HepG2 (cell line): ENCODE measurements around the gene RB1.

Source experiments
- CBX5 ChIP-seq: sonication (generic); formaldehyde crosslinking; IDR thresholded peaks from 2 replicates; pipeline ENCODE4 v1.4.0; 2020; ENCODE audit warnings: missing genetic modification reagents, borderline replicate concordance
- KDM1A ChIP-seq: IDR thresholded peaks from 2 replicates; pipeline ENCODE4 v1.6.1; 2016; ENCODE audit warnings: missing compliant biosample characterization
- KDM2A ChIP-seq: sonication (generic); formaldehyde crosslinking; IDR thresholded peaks from 2 replicates; pipeline ENCODE4 v1.4.0; 2020; ENCODE audit warnings: low read depth, missing genetic modification reagents, borderline replicate concordance
- MZF1 ChIP-seq: sonication (generic); formaldehyde crosslinking; IDR thresholded peaks from 2 replicates; pipeline ENCODE4 v1.8.1; 2023; ENCODE audit warnings: mild to moderate bottlenecking, missing genetic modification reagents, borderline replicate concordance
- PHF20 ChIP-seq: sonication (generic); formaldehyde crosslinking; IDR thresholded peaks from 2 replicates; pipeline ENCODE4 v1.5.0; 2020; ENCODE audit warnings: mild to moderate bottlenecking, missing genetic modification reagents
- POLR2AphosphoS5 ChIP-seq: IDR thresholded peaks from 2 replicates; pipeline ENCODE4 v1.6.1; 2012; ENCODE audit warnings: low read depth, low read length
- RAD21 ChIP-seq: fragments of 450-650 bp; formaldehyde crosslinking; IDR thresholded peaks from 2 replicates; pipeline ENCODE4 v1.5.0; 2020; ENCODE audit warnings: mild to moderate bottlenecking
- RFX5 ChIP-seq: IDR thresholded peaks from 2 replicates; pipeline ENCODE4 v1.6.1; 2011; ENCODE audit warnings: low read depth, low read length, improper control_type of control experiment
- ZNF501 ChIP-seq: sonication (generic); formaldehyde crosslinking; IDR thresholded peaks from 2 replicates; pipeline ENCODE4 v1.5.1; 2020; ENCODE audit warnings: mild to moderate bottlenecking, moderate library complexity, missing genetic modification reagents
- ZNF670 ChIP-seq: sonication (generic); formaldehyde crosslinking; IDR thresholded peaks from 2 replicates; pipeline ENCODE4 v1.8.0; 2022; ENCODE audit warnings: mild to moderate bottlenecking, missing genetic modification reagents, borderline replicate concordance
- TF ChIP-seq, protein P1 (sequence below): sonication (generic); formaldehyde crosslinking; IDR thresholded peaks from 2 replicates; pipeline ENCODE4 v1.5.0; 2020; ENCODE audit warnings: mild to moderate bottlenecking, missing genetic modification reagents, moderate library complexity
- TF ChIP-seq, protein P2 (sequence below): sonication (generic); formaldehyde crosslinking; IDR thresholded peaks from 2 replicates; pipeline ENCODE4 v1.4.0; 2020; ENCODE audit warnings: mild to moderate bottlenecking, missing genetic modification reagents
- TF ChIP-seq, protein P3 (sequence below): IDR thresholded peaks from 2 replicates; pipeline ENCODE4 v1.6.1; 2016
- TF ChIP-seq, protein P4 (sequence below): sonication (generic); formaldehyde crosslinking; IDR thresholded peaks from 2 replicates; pipeline ENCODE4 v1.8.0; 2022; ENCODE audit warnings: missing genetic modification reagents, mild to moderate bottlenecking, borderline replicate concordance

DNA sequence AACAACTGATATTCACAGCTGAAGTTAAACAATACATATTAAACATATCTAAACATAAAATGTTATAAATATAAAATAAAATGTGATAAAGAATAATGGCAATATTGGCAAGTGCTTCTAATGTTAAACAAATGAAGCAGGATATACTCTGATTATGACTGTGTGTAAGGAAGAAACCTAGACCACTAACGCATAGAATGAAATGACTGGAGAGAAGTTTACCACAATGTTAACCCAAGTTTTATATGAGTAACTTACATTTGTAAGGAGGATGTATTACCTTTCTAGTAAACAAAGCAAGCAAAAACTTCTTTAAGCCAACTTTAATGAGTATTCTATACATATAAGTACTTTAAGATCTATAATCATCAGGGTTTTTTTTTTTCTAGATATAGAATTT lies 43.0 kb downstream of the RB1 start:
- TF ChIP-seq ZNF501 (no peak), KDM1A (CRISPR knock-in tag) (no peak), RAD21 (CRISPR knock-in tag) (no peak), ZNF670 (CRISPR knock-in tag) (no peak), MZF1 (CRISPR knock-in tag) (no peak), PHF20 (CRISPR knock-in tag) (no peak), CBX5 (CRISPR knock-in tag) (no peak), POLR2AphosphoS5 (no peak), RFX5 (no peak), KDM2A (CRISPR knock-in tag) (no peak)
- TF ChIP-seq, protein P1, sequence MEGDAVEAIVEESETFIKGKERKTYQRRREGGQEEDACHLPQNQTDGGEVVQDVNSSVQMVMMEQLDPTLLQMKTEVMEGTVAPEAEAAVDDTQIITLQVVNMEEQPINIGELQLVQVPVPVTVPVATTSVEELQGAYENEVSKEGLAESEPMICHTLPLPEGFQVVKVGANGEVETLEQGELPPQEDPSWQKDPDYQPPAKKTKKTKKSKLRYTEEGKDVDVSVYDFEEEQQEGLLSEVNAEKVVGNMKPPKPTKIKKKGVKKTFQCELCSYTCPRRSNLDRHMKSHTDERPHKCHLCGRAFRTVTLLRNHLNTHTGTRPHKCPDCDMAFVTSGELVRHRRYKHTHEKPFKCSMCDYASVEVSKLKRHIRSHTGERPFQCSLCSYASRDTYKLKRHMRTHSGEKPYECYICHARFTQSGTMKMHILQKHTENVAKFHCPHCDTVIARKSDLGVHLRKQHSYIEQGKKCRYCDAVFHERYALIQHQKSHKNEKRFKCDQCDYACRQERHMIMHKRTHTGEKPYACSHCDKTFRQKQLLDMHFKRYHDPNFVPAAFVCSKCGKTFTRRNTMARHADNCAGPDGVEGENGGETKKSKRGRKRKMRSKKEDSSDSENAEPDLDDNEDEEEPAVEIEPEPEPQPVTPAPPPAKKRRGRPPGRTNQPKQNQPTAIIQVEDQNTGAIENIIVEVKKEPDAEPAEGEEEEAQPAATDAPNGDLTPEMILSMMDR = no peak
- TF ChIP-seq, protein P2, sequence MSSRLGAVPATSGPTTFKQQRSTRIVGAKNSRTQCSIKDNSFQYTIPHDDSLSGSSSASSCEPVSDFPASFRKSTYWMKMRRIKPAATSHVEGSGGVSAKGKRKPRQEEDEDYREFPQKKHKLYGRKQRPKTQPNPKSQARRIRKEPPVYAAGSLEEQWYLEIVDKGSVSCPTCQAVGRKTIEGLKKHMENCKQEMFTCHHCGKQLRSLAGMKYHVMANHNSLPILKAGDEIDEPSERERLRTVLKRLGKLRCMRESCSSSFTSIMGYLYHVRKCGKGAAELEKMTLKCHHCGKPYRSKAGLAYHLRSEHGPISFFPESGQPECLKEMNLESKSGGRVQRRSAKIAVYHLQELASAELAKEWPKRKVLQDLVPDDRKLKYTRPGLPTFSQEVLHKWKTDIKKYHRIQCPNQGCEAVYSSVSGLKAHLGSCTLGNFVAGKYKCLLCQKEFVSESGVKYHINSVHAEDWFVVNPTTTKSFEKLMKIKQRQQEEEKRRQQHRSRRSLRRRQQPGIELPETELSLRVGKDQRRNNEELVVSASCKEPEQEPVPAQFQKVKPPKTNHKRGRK (CRISPR knock-in tag) = no peak
- TF ChIP-seq, protein P3, sequence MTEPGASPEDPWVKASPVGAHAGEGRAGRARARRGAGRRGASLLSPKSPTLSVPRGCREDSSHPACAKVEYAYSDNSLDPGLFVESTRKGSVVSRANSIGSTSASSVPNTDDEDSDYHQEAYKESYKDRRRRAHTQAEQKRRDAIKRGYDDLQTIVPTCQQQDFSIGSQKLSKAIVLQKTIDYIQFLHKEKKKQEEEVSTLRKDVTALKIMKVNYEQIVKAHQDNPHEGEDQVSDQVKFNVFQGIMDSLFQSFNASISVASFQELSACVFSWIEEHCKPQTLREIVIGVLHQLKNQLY (CRISPR knock-in tag) = no peak
- TF ChIP-seq, protein P4, sequence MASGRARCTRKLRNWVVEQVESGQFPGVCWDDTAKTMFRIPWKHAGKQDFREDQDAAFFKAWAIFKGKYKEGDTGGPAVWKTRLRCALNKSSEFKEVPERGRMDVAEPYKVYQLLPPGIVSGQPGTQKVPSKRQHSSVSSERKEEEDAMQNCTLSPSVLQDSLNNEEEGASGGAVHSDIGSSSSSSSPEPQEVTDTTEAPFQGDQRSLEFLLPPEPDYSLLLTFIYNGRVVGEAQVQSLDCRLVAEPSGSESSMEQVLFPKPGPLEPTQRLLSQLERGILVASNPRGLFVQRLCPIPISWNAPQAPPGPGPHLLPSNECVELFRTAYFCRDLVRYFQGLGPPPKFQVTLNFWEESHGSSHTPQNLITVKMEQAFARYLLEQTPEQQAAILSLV (CRISPR knock-in tag) = no peak
